KMS-11 (cell line): ENCODE measurements around the gene PHYH.
"Not testable (repeated sequence)": the region's sequence is repeated elsewhere in the genome, so short reads cannot be mapped to it uniquely, and the experiment has no call there.

Experiments used
- H2AFZ ChIP-seq: fragments of 200-600 bp; sonication (generic); 2 replicates; pipeline ENCODE4 v1.6.1; 2016; ENCODE audit warnings: antibody characterized with exemption, mixed run types, low read depth
- H3K27ac ChIP-seq: fragments of 200-600 bp; sonication (generic); 2 replicates; pipeline ENCODE4 v1.6.1; 2016; ENCODE audit warnings: mild to moderate bottlenecking, mixed run types
- H3K27me3 ChIP-seq: fragments of 200-600 bp; sonication (generic); 2 replicates; pipeline ENCODE4 v1.6.1; 2017; ENCODE audit warnings: mild to moderate bottlenecking, low read depth, mixed run types, moderate library complexity; ENCODE audit not compliant: insufficient read depth
- H3K36me3 ChIP-seq: fragments of 200-600 bp; sonication (generic); 2 replicates; pipeline ENCODE4 v1.6.1; 2017; ENCODE audit warnings: mild to moderate bottlenecking, mixed run types; ENCODE audit not compliant: insufficient read depth
- H3K4me1 ChIP-seq: fragments of 200-600 bp; sonication (generic); 2 replicates; pipeline ENCODE4 v1.6.1; 2016; ENCODE audit warnings: mild to moderate bottlenecking, low read depth, mixed run types; ENCODE audit not compliant: poor library complexity, severe bottlenecking
- H3K4me2 ChIP-seq: fragments of 200-600 bp; sonication (generic); 2 replicates; pipeline ENCODE4 v1.7.0; 2016; ENCODE audit warnings: mild to moderate bottlenecking, mixed run types
- H3K4me3 ChIP-seq: fragments of 200-600 bp; sonication (generic); IDR thresholded peaks from 2 replicates; pipeline ENCODE4 v1.6.1; 2017; ENCODE audit warnings: low read depth, low read length, mixed read lengths; ENCODE audit not compliant: insufficient read depth
- H3K79me2 ChIP-seq: fragments of 200-600 bp; sonication (generic); 2 replicates; pipeline ENCODE4 v1.6.1; 2016; ENCODE audit warnings: low read depth, mixed run types; ENCODE audit not compliant: insufficient read depth
- H3K9ac ChIP-seq: fragments of 200-600 bp; sonication (generic); 2 replicates; pipeline ENCODE4 v1.6.1; 2016; ENCODE audit warnings: mild to moderate bottlenecking, mixed run types
- H4K20me1 ChIP-seq: fragments of 200-600 bp; sonication (generic); 2 replicates; pipeline ENCODE4 v1.6.1; 2016; ENCODE audit warnings: mild to moderate bottlenecking, mixed run types; ENCODE audit not compliant: insufficient read depth
- TF ChIP-seq, protein P1 (sequence below): fragments of 200-600 bp; sonication (generic); conservative IDR thresholded peaks from 2 replicates; pipeline ENCODE4 v1.6.1; 2017; ENCODE audit warnings: low read depth, mild to moderate bottlenecking, antibody characterized with exemption, low read length, moderate library complexity, mixed read lengths

PHYH gene

DNA sequence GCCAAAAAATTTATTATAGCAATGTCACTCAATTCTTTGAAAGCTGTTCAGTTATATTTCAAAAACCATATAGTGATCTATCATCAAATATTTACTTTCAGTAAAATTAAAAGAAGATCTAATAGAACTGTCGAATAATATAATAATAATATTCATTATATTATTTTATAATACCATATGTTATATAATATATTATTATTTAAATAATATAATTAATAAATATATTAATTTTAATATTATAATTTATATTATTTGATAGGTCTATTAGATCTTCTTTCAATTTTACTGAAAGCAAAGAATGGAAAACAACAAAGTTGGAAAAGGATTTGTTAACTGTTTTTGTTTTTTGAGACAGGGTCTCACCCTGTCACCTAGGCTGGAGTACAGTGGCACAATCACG is 43.2 kb downstream of the PHYH start:
- Histone ChIP-seq H3K4me3 (no peak overlapping the region), H3K9ac (no peak overlapping the region), H3K4me1 (no peaks in the 10 kb centered on the region), H4K20me1 (no peaks in the 10 kb centered on the region), H3K79me2 (no peaks in the 10 kb centered on the region), H3K27ac (no peak overlapping the region), H3K36me3 (no peaks in the 10 kb centered on the region), H2AFZ (no peak overlapping the region), H3K27me3 (no peaks in the 10 kb centered on the region), H3K4me2 (no peak overlapping the region)
- TF ChIP-seq, protein P1, sequence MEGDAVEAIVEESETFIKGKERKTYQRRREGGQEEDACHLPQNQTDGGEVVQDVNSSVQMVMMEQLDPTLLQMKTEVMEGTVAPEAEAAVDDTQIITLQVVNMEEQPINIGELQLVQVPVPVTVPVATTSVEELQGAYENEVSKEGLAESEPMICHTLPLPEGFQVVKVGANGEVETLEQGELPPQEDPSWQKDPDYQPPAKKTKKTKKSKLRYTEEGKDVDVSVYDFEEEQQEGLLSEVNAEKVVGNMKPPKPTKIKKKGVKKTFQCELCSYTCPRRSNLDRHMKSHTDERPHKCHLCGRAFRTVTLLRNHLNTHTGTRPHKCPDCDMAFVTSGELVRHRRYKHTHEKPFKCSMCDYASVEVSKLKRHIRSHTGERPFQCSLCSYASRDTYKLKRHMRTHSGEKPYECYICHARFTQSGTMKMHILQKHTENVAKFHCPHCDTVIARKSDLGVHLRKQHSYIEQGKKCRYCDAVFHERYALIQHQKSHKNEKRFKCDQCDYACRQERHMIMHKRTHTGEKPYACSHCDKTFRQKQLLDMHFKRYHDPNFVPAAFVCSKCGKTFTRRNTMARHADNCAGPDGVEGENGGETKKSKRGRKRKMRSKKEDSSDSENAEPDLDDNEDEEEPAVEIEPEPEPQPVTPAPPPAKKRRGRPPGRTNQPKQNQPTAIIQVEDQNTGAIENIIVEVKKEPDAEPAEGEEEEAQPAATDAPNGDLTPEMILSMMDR: no peak

DNA sequence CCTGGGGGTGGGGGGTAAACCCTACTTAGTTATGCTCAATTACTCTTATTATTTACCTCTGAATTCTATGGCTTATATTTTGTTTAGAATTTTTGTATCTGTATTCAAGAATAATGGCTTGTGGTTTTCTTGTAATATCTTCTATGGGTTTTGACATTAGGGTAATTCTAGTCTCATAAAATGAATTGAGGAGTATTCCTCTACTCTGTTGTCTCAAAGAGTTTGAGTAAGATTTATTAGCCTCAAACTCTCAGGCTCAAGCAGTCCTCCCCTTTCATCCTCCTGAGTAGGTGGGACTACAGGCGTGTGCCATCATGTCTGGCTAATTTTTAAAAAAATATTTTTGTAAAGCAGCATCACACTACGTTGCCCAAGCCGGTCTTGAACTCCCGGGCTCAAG is 46.1 kb downstream of the PHYH start:
- Histone ChIP-seq H3K27me3 (no peaks in the 10 kb centered on the region), H3K4me2 (no peak overlapping the region), H4K20me1 (no peaks in the 10 kb centered on the region), H3K27ac (no peak overlapping the region), H3K36me3 (no peaks in the 10 kb centered on the region), H2AFZ (no peak overlapping the region), H3K4me1 (no peaks in the 10 kb centered on the region), H3K9ac (no peak overlapping the region), H3K79me2 (no peaks in the 10 kb centered on the region), H3K4me3 (no peak overlapping the region)
- TF ChIP-seq, protein P1: no peak

DNA sequence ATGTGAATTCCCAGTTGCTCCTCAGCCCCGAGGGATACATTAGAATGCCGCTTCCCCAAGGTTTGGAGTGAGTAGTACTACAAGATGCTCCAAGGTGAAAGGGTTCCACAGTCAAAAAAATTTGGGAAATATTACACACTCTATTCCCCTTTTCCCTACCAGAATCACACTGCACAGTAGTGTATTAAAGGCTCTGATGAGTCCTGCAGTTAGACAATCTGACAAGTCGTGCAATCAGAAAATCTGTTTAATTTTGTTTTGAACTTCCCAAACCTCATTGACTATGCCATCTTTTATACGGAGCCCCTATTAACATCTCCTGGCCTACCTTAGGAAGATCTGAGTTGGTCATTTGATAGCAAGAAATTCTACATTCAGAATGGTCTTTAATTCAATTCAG is 52.1 kb downstream of the PHYH start:
- no peak overlapping the region for H3K27ac ChIP-seq
- no peak overlapping the region for H2AFZ ChIP-seq
- no peak overlapping the region for H3K9ac ChIP-seq
- TF ChIP-seq, protein P1: no peak
- no peak overlapping the region for H3K4me3 ChIP-seq
- no peak overlapping the region for H3K4me2 ChIP-seq
- H3K79me2 ChIP-seq: no peaks in the 10 kb centered on the region
- no peaks in the 10 kb centered on the region for H4K20me1 ChIP-seq
- H3K36me3 ChIP-seq: no peaks in the 10 kb centered on the region
- no peaks in the 10 kb centered on the region for H3K27me3 ChIP-seq
- H3K4me1 ChIP-seq: no peaks in the 10 kb centered on the region

DNA sequence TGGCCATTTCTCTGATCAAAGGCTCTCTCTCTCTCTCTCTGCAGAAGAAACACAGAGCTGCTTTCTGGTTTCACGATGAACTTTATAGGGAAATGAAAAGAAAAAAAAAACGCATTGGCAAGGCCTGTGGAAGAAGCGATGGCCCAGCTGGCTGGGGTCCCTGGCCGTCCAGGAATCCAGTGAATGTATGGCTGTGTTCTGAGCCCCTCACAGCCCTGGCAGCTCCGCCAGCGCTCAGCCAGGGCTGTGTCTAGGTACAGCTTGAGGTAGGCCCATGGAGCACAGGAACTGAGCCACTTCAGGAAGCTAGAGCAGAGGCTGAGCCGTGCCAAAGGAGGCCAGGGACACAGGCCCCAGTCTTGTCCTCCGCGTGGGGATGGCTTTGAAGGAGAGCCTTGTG is 52.6 kb downstream of the PHYH start:
- Histone ChIP-seq H3K27me3 (no peaks in the 10 kb centered on the region), H3K36me3 (no peaks in the 10 kb centered on the region), H2AFZ (no peak overlapping the region), H4K20me1 (no peaks in the 10 kb centered on the region), H3K4me3 (no peak overlapping the region), H3K9ac (no peak overlapping the region), H3K79me2 (no peaks in the 10 kb centered on the region), H3K27ac (no peak overlapping the region), H3K4me2 (no peak overlapping the region), H3K4me1 (no peaks in the 10 kb centered on the region)
- TF ChIP-seq, protein P1: no peak

DNA sequence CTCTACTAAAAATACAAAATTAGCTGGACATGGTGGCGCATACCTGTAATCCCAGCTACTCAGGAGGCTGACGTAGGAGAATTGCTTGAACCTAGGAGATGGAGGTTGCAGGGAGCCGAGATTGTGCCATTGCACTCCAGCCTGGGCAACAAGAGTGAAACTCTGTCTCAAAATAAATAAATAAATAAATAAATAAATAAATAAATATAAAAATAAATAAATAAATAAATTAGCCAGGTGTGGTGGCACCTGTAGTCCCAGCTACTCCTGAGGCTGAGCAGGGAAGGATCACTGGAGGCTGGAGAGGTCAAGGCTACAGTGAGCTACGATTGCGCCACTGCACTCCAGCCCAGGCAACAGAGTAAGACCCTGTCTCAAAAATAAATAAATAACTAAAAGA is 57.6 kb downstream of the PHYH start:
- not testable (repeated sequence) for H3K27ac ChIP-seq, H3K4me1 ChIP-seq, H4K20me1 ChIP-seq, H3K4me3 ChIP-seq, H3K36me3 ChIP-seq, H3K9ac ChIP-seq, H3K79me2 ChIP-seq, H2AFZ ChIP-seq, H3K4me2 ChIP-seq, H3K27me3 ChIP-seq
